ENCODE measurements around the gene LHFPL2.

GRCh38 chr5:78563621-78564020 is 85.0 kb downstream of the LHFPL2 start:
- TF ChIP-seq POLR2AphosphoS5 (IDR thresholded peaks at IDR 0.05) (no peak), CTCF (IDR thresholded peaks at IDR 0.05 in 8 of 11, conservative IDR thresholded peaks at IDR 0.05 in 3 of 11) (no peak)

All from spleen (tissue), 7 donors.